SK-N-SH treated with all-trans-retinoic acid at 6 μM for 48 hours (cell line): ENCODE measurements around the gene ODR4.

Source experiments
- ATAC-seq: fragments of 200-7000 bp; cut with Tn5 transposase; 3 replicates; pipeline ENCODE4 v1.9.1; 2020; ENCODE audit warnings: mild to moderate bottlenecking, moderate library complexity
- ARNTL ChIP-seq: fragments of 450-650 bp; formaldehyde crosslinking; IDR thresholded peaks from 2 replicates; pipeline ENCODE4 v1.5.0; 2020; ENCODE audit warnings: low read depth, mild to moderate bottlenecking, moderate library complexity, borderline replicate concordance
- BACH2 ChIP-seq: fragments of 250-450 bp; sonication (Bioruptor Pico); IDR thresholded peaks from 2 replicates; pipeline ENCODE4 v1.9.0; 2021; ENCODE audit warnings: mild to moderate bottlenecking, borderline replicate concordance
- CSDC2 ChIP-seq: fragments of 250-450 bp; sonication (Bioruptor Pico); IDR thresholded peaks from 2 replicates; pipeline ENCODE4 v1.5.0; 2020; ENCODE audit warnings: mild to moderate bottlenecking, moderate library complexity
- CSRNP3 ChIP-seq: fragments of 250-450 bp; sonication (Bioruptor Pico); IDR thresholded peaks from 2 replicates; pipeline ENCODE4 v1.5.1; 2021; ENCODE audit warnings: mild to moderate bottlenecking, moderate library complexity
- ESRRG ChIP-seq: fragments of 250-450 bp; sonication (Bioruptor Pico); IDR thresholded peaks from 2 replicates; pipeline ENCODE4 v1.6.1; 2021; ENCODE audit warnings: mild to moderate bottlenecking
- GLIS3 ChIP-seq: fragments of 250-450 bp; sonication (Bioruptor Pico); IDR thresholded peaks from 2 replicates; pipeline ENCODE4 v1.5.0; 2020; ENCODE audit warnings: mild to moderate bottlenecking, moderate library complexity
- ISL1 ChIP-seq: fragments of 250-450 bp; sonication (Bioruptor Pico); IDR thresholded peaks from 2 replicates; pipeline ENCODE4 v2.1.2; 2022; ENCODE audit warnings: mild to moderate bottlenecking, moderate library complexity
- OSR1 ChIP-seq: fragments of 250-450 bp; sonication (Bioruptor Pico); IDR thresholded peaks from 2 replicates; pipeline ENCODE4 v1.8.0; 2022; ENCODE audit warnings: moderate library complexity, mild to moderate bottlenecking, inconsistent platforms
- PPARA ChIP-seq: fragments of 250-450 bp; sonication (Bioruptor Pico); IDR thresholded peaks from 2 replicates; pipeline ENCODE4 v1.5.0; 2020; ENCODE audit warnings: mild to moderate bottlenecking, borderline replicate concordance
- RARB ChIP-seq: fragments of 250-450 bp; sonication (Bioruptor Pico); IDR thresholded peaks from 2 replicates; pipeline ENCODE4 v1.8.0; 2021; ENCODE audit warnings: mild to moderate bottlenecking, moderate library complexity
- SNAI2 ChIP-seq: fragments of 250-450 bp; sonication (Bioruptor Pico); IDR thresholded peaks from 2 replicates; pipeline ENCODE4 v1.5.0; 2020; ENCODE audit warnings: mild to moderate bottlenecking, moderate library complexity
- TCF4 ChIP-seq: fragments of 250-450 bp; sonication (Bioruptor Pico); IDR thresholded peaks from 2 replicates; pipeline ENCODE4 v1.8.0; 2021; ENCODE audit warnings: mild to moderate bottlenecking, moderate library complexity, borderline replicate concordance
- TOX ChIP-seq: fragments of 250-450 bp; sonication (Bioruptor Pico); IDR thresholded peaks from 2 replicates; pipeline ENCODE4 v1.8.0; 2021; ENCODE audit warnings: mild to moderate bottlenecking, moderate library complexity, borderline replicate concordance
- ZC3H10 ChIP-seq: fragments of 250-450 bp; sonication (Bioruptor Pico); IDR thresholded peaks from 2 replicates; pipeline ENCODE4 v1.5.1; 2021; ENCODE audit warnings: mild to moderate bottlenecking, moderate library complexity
- ZFP3 ChIP-seq: fragments of 250-450 bp; sonication (Bioruptor Pico); IDR thresholded peaks from 2 replicates; pipeline ENCODE4 v1.5.0; 2020; ENCODE audit warnings: mild to moderate bottlenecking, moderate library complexity
- ZFP30 ChIP-seq: fragments of 450-650 bp; formaldehyde crosslinking; IDR thresholded peaks from 2 replicates; pipeline ENCODE4 v1.5.0; 2022; ENCODE audit warnings: mild to moderate bottlenecking, moderate library complexity
- ZNF565 ChIP-seq: fragments of 450-650 bp; formaldehyde crosslinking; conservative IDR thresholded peaks from 2 replicates; pipeline ENCODE4 v1.5.0; 2020; ENCODE audit warnings: low read depth, mild to moderate bottlenecking, moderate library complexity
- ZNF70 ChIP-seq: fragments of 450-650 bp; formaldehyde crosslinking; IDR thresholded peaks from 2 replicates; pipeline ENCODE4 v1.5.0; 2020; ENCODE audit warnings: mild to moderate bottlenecking, moderate library complexity
- ZNF8 ChIP-seq: fragments of 450-650 bp; formaldehyde crosslinking; IDR thresholded peaks from 2 replicates; pipeline ENCODE4 v1.5.0; 2020; ENCODE audit warnings: mild to moderate bottlenecking, moderate library complexity
- TF ChIP-seq, protein P1 (sequence below): fragments of 250-450 bp; sonication (Bioruptor Pico); IDR thresholded peaks from 2 replicates; pipeline ENCODE4 v1.8.0; 2020; ENCODE audit warnings: mild to moderate bottlenecking, moderate library complexity, borderline replicate concordance
- TF ChIP-seq, protein P2 (sequence below): fragments of 250-450 bp; sonication (Bioruptor Pico); IDR thresholded peaks from 2 replicates; pipeline ENCODE4 v1.8.0; 2021; ENCODE audit warnings: low read depth, mild to moderate bottlenecking, moderate library complexity, borderline replicate concordance
- TF ChIP-seq, protein P3 (sequence below): fragments of 250-450 bp; sonication (Bioruptor Pico); IDR thresholded peaks from 2 replicates; pipeline ENCODE4 v1.5.1; 2020; ENCODE audit warnings: low read depth, mild to moderate bottlenecking, moderate library complexity

The ODR4 gene

DNA sequence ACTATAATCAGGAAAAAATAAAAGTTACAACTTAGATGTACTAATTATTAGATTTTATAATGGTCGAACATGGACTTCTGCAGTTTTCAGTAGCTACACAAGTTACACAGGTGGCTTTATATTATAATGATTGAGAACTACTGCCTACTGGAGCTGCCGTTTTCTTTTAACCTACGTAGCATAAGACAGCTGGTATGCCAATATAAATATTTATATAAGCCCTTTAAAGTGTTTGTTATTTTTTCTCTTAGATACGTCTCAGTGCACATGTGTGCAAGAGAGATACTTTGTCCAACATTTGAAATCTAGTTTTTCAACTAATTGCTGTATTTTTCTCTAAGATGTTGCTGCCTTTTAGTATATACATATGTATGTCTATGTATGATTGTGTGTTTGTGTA is 42.9 kb downstream of the ODR4 start:
- TF ChIP-seq PPARA (no peak), TOX (CRISPR knock-in tag) (no peak), CSRNP3 (CRISPR knock-in tag) (no peak), ZNF70 (CRISPR knock-in tag) (no peak), ZFP3 (CRISPR knock-in tag) (no peak), ESRRG (CRISPR knock-in tag) (no peak), ISL1 (CRISPR knock-in tag) (no peak), SNAI2 (CRISPR knock-in tag) (no peak), ZC3H10 (CRISPR knock-in tag) (no peak), ARNTL (CRISPR knock-in tag) (no peak), ZNF565 (CRISPR knock-in tag) (no peak), BACH2 (CRISPR knock-in tag) (no peak), TCF4 (no peak)
- TF ChIP-seq, protein P1, sequence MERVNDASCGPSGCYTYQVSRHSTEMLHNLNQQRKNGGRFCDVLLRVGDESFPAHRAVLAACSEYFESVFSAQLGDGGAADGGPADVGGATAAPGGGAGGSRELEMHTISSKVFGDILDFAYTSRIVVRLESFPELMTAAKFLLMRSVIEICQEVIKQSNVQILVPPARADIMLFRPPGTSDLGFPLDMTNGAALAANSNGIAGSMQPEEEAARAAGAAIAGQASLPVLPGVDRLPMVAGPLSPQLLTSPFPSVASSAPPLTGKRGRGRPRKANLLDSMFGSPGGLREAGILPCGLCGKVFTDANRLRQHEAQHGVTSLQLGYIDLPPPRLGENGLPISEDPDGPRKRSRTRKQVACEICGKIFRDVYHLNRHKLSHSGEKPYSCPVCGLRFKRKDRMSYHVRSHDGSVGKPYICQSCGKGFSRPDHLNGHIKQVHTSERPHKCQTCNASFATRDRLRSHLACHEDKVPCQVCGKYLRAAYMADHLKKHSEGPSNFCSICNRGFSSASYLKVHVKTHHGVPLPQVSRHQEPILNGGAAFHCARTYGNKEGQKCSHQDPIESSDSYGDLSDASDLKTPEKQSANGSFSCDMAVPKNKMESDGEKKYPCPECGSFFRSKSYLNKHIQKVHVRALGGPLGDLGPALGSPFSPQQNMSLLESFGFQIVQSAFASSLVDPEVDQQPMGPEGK, result no peak
- TF ChIP-seq, protein P2, sequence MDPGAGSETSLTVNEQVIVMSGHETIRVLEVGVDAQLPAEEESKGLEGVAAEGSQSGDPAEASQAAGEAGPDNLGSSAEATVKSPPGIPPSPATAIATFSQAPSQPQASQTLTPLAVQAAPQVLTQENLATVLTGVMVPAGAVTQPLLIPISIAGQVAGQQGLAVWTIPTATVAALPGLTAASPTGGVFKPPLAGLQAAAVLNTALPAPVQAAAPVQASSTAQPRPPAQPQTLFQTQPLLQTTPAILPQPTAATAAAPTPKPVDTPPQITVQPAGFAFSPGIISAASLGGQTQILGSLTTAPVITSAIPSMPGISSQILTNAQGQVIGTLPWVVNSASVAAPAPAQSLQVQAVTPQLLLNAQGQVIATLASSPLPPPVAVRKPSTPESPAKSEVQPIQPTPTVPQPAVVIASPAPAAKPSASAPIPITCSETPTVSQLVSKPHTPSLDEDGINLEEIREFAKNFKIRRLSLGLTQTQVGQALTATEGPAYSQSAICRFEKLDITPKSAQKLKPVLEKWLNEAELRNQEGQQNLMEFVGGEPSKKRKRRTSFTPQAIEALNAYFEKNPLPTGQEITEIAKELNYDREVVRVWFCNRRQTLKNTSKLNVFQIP (CRISPR knock-in tag), result no peak
- no peak for ATAC-seq

GRCh38 chr1:186420311-186420710 is 44.7 kb downstream of the ODR4 start:
- ATAC-seq, result no peak
- TF ChIP-seq CSRNP3 (CRISPR knock-in tag) (no peak), ARNTL (CRISPR knock-in tag) (no peak), ZFP30 (CRISPR knock-in tag) (no peak), ZNF8 (CRISPR knock-in tag) (no peak), ZNF565 (CRISPR knock-in tag) (no peak), TOX (CRISPR knock-in tag) (no peak), OSR1 (CRISPR knock-in tag) (no peak), ZFP3 (CRISPR knock-in tag) (no peak), ZNF70 (CRISPR knock-in tag) (no peak), GLIS3 (CRISPR knock-in tag) (no peak), PPARA (no peak), RARB (CRISPR knock-in tag) (no peak), CSDC2 (CRISPR knock-in tag) (no peak)
- TF ChIP-seq, protein P1, result no peak
- TF ChIP-seq, protein P3, sequence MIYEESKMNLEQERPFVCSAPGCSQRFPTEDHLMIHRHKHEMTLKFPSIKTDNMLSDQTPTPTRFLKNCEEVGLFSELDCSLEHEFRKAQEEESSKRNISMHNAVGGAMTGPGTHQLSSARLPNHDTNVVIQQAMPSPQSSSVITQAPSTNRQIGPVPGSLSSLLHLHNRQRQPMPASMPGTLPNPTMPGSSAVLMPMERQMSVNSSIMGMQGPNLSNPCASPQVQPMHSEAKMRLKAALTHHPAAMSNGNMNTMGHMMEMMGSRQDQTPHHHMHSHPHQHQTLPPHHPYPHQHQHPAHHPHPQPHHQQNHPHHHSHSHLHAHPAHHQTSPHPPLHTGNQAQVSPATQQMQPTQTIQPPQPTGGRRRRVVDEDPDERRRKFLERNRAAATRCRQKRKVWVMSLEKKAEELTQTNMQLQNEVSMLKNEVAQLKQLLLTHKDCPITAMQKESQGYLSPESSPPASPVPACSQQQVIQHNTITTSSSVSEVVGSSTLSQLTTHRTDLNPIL (CRISPR knock-in tag), result no peak
